Ovary (tissue), 9 donors: ENCODE results near the gene LGALS3. TPM values are rescaled to one million over a fixed set of nuclear protein-coding genes. Genes with fewer than 3 reads are reported as not detected.

Experiments used
- DNase-seq, 5 donors: peaks; one replicate each; pipeline ENCODE4 v3.0.0-alpha.2; 2019 to 2020
- H3K27ac ChIP-seq, 2 donors: fragments of 200-600 bp; one replicate each; pipeline versions ENCODE4 v1.5.1 to v1.8.0; 2019 to 2022
- H3K27me3 ChIP-seq: fragments of 200-600 bp; one replicate; pipeline ENCODE4 v1.8.0; 2022
- H3K36me3 ChIP-seq: fragments of 200-600 bp; sonication (generic); one replicate; pipeline ENCODE4 v1.5.1; 2019
- H3K4me1 ChIP-seq: one replicate; pipeline ENCODE4 v1.8.1; 2013; ENCODE audit warnings: mild to moderate bottlenecking, moderate library complexity; ENCODE audit not compliant: insufficient read depth
- H3K4me3 ChIP-seq: fragments of 200-600 bp; sonication (generic); one replicate; pipeline ENCODE4 v1.5.1; 2017
- H3K9me3 ChIP-seq, 2 donors: fragments of 200-600 bp in 1 of 2; sonication (generic) in 1 of 2; one replicate each; pipeline versions ENCODE4 v1.5.1 to v1.8.1; 2013 to 2019; ENCODE audit warnings: mild to moderate bottlenecking in 1 of 2, moderate library complexity in 1 of 2
- EP300 ChIP-seq: sonication (generic); formaldehyde crosslinking; IDR thresholded peaks from one replicate; pipeline ENCODE4 v1.6.1; 2017; ENCODE audit warnings: antibody characterized with exemption
- POLR2A ChIP-seq: fragments of 450-650 bp; IDR thresholded peaks from one replicate; pipeline ENCODE4 v1.6.1; 2017; ENCODE audit warnings: antibody characterized with exemption, mild to moderate bottlenecking, moderate library complexity
- WGBS, 3 donors: extraction: QIAGEN DNeasy Blood & Tissue Kit in 1 of 3; methylation state at CpG; one replicate each; pipeline versions ENCODE4 v1.1.5 to v1.1.7; 2013 to 2017; 5-methylcytosine and 5-hydroxymethylcytosine counted together
- intact Hi-C, 4 donors: fragments of 100-400 bp; cut with DNase I; formaldehyde crosslinking; loops; one replicate each; pipeline versions ENCODE4 v1.11.0 to v1.15.1; 2022 to 2023
- polyA plus RNA-seq, 2 donors: library from polyadenylated mRNA; stranded (reverse); fragments of 200-250 nt in 1 of 2; fragments of 350-450 nt in 1 of 2; fragmentation: Illumina TruSeq in 1 of 2; extraction: RNeasy Lipid Tissue Mini Kit (QIAGEN cat#74804) in 1 of 2; gene quantifications; one replicate each; pipeline ENCODE4 v1.2.3, GENCODE V29; 2013 to 2014
- total RNA-seq, 7 donors: library from RNA; depleted of rRNA in 2 of 7; stranded (reverse); fragments of >200 nt in 2 of 7; fragmentation: NEBNext Ultra II Directional in 3 of 7; extraction: Animal tissue kit (Norgen Biotek cat#: 25700) in 3 of 7; gene quantifications; one replicate each; pipeline versions ENCODE4 v1.1.0 to v1.2.4, GENCODE V29; 2016 to 2023
- TF ChIP-seq, protein P1 (sequence below), 3 donors: fragments of 450-650 bp in 2 of 3; fragments of 200-600 bp in 1 of 3; IDR thresholded peaks; one replicate each; pipeline versions ENCODE4 v1.5.1 to v1.8.0; 2016 to 2022; ENCODE audit warnings: antibody characterized with exemption in 3 of 3, mild to moderate bottlenecking in 1 of 3
- donor health status: DM: no; HTN: no; CAD: no; lungs with moderate emphysema.
- donor health status: DM: no; HTN: no; CAD: no.
- donor health status: Bipolar disorder and iron deficiency.
- donor health status: DM: yes; HTN: yes; CAD: no.
- donor health status: DM: no; HTN: no; CAD: no.
- donor health status: DM: yes; HTN: yes; CAD: no.

Gene LGALS3
- total and polyA plus RNA-seq, 9 donors: 227 to 516 (median 259) TPM

DNA sequence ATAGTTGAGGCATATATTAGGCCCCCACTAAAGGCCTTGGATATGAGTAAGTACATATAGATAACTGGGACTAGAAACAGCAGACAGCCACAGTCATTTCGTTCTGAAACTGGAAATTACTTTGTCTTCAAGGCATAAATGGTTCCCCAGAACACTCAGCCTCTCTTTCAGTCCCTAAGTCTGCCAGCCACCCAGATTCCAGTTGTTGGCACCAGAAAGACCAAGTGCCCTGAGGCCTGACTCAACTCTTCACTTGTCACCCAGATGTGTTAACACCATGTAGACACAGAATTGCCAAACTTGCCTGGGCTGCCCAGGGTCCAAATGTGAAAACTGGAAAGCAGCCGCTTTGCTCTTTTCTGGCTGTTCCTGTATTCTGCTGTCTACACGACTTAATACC lies 3.0 kb upstream of the LGALS3 start:
- Histone ChIP-seq H3K4me1 (peaks cover 24% of the 10 kb centered on the region), H3K4me3 (no peak overlapping the region), H3K36me3 (no peaks in the 10 kb centered on the region), H3K9me3 (no peaks in the 10 kb centered on the region), H3K27ac (peak overlapping the region in 1 of 2 donors; percentile 41), H3K27me3 (no peaks in the 10 kb centered on the region)
- TF ChIP-seq POLR2A: no peak
- no peak for TF ChIP-seq EP300
- TF ChIP-seq, protein P1, sequence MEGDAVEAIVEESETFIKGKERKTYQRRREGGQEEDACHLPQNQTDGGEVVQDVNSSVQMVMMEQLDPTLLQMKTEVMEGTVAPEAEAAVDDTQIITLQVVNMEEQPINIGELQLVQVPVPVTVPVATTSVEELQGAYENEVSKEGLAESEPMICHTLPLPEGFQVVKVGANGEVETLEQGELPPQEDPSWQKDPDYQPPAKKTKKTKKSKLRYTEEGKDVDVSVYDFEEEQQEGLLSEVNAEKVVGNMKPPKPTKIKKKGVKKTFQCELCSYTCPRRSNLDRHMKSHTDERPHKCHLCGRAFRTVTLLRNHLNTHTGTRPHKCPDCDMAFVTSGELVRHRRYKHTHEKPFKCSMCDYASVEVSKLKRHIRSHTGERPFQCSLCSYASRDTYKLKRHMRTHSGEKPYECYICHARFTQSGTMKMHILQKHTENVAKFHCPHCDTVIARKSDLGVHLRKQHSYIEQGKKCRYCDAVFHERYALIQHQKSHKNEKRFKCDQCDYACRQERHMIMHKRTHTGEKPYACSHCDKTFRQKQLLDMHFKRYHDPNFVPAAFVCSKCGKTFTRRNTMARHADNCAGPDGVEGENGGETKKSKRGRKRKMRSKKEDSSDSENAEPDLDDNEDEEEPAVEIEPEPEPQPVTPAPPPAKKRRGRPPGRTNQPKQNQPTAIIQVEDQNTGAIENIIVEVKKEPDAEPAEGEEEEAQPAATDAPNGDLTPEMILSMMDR (IDR thresholded peaks at IDR 0.05): no peak
- no peak for DNase-seq
- 31 to 44% (median 32%) methylated on average over 3 of the region's 3 CpGs for WGBS, 3 donors
- intact Hi-C loops: loop anchor here in 2 of 4 donors (5.0 kb wide), 1 partner anchor 34 kb away; no protein-coding TSS in a partner anchor

DNA sequence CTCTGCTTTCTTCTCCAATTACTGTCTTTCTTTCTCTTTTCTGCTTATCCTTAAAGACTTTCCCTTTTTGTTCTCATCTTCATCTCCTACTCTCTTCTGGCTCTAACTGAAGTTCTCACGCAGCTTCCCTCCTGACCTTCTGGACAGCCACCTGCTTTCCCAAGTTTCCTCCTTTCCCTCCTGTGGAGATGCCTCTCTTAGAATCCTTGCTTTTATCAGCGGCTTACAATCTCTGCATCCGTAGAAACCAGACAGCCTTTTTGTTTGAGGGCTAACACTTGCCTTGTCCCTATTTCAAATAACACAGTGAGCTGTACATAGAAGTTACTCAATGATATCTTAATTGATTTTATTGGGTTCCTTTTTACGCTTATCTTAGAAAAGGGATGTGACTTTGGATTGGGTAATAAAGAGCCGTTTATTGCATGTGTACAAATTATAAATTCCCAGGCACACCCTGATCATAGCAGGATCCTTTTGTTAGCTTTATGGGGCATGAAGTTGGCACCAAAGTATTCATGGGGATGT lies 2.1 kb upstream of the LGALS3 start:
- intact Hi-C loops: loop anchor here in 2 of 4 donors (5.0 kb wide), 1 partner anchor 35 kb away; no protein-coding TSS in a partner anchor
- DNase-seq: no peak
- Histone ChIP-seq H3K4me1 (peaks cover 30% of the 10 kb centered on the region), H3K36me3 (no peaks in the 10 kb centered on the region), H3K27me3 (no peaks in the 10 kb centered on the region), H3K4me3 (no peak overlapping the region), H3K9me3 (no peaks in the 10 kb centered on the region), H3K27ac (no peak overlapping the region)
- TF ChIP-seq, protein P1 (IDR thresholded peaks at IDR 0.05): no peak
- no peak for TF ChIP-seq EP300
- no peak for TF ChIP-seq POLR2A
- WGBS, 3 donors: 62 to 69% (median 66%) methylated on average over 5 of the region's 5 CpGs

DNA sequence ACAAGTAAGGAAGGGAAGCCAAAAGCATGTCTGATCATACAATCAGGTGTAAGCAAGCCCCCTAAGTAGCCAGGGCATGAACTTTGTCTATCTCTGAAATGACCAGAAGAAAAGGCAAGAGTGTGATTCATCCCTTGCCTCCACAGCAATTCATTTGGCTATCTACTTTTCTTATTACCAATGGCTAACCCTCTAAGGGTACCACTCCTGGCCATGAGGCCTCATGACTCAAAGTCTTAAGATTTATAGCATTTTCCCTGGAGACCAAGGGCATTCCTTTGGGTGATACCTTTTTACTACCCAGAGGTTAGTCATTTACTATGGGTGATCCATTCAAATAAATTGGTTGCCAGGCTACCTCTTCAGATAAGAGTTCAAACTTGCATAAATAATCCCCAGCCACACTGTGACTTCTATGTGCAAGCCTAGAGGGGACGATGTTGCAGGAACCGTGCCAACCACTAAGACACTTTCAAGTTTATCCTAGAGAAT lies 1.5 kb upstream of the LGALS3 start:
- 82 to 87% (median 82%) methylated on average over 2 of the region's 2 CpGs for WGBS, 3 donors
- Histone ChIP-seq H3K4me3 (no peak overlapping the region), H3K27ac (no peak overlapping the region), H3K27me3 (no peaks in the 10 kb centered on the region), H3K36me3 (no peaks in the 10 kb centered on the region), H3K4me1 (peaks cover 27% of the 10 kb centered on the region), H3K9me3 (no peaks in the 10 kb centered on the region)
- no peak for DNase-seq
- intact Hi-C loops: loop anchor here in 2 of 4 donors (5.0 kb wide), 1 partner anchor 35 kb away; no protein-coding TSS in a partner anchor
- TF ChIP-seq EP300 (no peak), POLR2A (no peak)
- TF ChIP-seq, protein P1 (IDR thresholded peaks at IDR 0.05): no peak

DNA sequence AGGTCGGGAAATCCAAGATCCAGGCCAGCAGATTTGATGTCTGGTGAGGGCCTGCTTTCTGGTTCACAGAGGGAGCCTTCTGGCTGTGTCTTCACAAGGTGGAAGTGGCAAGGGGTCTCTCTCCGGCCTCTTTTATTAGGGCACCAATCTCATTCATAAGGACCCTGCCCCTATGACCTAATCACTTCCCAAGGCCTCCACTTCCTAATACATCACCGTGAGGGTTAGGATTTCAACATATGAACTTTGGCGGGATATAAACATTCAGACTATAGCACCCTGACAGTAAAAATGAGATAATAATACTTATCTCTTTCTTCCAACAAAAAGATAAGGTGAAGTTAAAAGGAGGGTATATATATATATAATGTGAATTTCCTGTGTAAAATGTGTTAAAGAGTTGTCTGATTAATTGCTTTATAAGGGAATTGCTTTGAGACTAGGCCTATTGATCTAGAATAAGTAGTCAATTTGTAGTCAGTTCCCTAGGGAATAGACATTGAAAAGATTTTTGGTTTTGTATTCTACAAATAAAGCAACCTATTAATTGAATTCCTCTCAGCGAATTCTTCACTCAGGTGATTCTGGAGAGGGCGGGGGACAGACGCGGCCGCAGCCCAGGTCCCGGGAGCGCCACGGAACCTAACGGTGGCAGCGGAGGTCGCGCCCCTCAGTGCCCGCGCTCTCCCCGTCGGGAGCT lies 516 bp upstream of the LGALS3 start:
- H3K27ac ChIP-seq: peak overlapping the region; percentile 94 to 97
- 19 to 25% (median 20%) methylated on average over 17 to 20 of the region's 20 CpGs for WGBS, 3 donors
- peak overlapping the region; percentile 75 for H3K4me3 ChIP-seq
- intact Hi-C loops: loop anchor here in 2 of 4 donors (2.0 to 5.0 kb wide), 2 partner anchors 22 to 36 kb away; no protein-coding TSS in a partner anchor
- TF ChIP-seq POLR2A (no peak), EP300 (no peak)
- TF ChIP-seq, protein P1 (IDR thresholded peaks at IDR 0.05): no peak
- H3K9me3 ChIP-seq: no peaks in the 10 kb centered on the region
- no peaks in the 10 kb centered on the region for H3K36me3 ChIP-seq
- no peaks in the 10 kb centered on the region for H3K27me3 ChIP-seq
- DNase-seq: no peak
- H3K4me1 ChIP-seq: peaks cover 20% of the 10 kb centered on the region
